Left renal pelvis (tissue), 4 donors: Measurements from ENCODE around the gene SEPTIN11. TPM values are rescaled to one million over a fixed set of nuclear protein-coding genes. Genes with fewer than 3 reads are reported as not detected.
"Not testable (repeated sequence)": the region's sequence is repeated elsewhere in the genome, so short reads cannot be mapped to it uniquely, and the experiment has no call there.

ENCODE experiments used
- DNase-seq, 4 donors: peaks; one replicate each; pipeline ENCODE4 v3.0.0-alpha.2; 2013; ENCODE audit warnings: low read depth in 4 of 4, low spot score in 3 of 4
- polyA plus RNA-seq, 4 donors: library from polyadenylated mRNA; unstranded; fragments of 120-200 nt; gene quantifications; one replicate each; pipeline ENCODE4 v1.2.1, GENCODE V29; 2013; ENCODE audit not compliant: insufficient read length in 4 of 4

Gene SEPTIN11
- polyA plus RNA-seq, 4 donors = 244 to 309 (median 284) TPM

DNA sequence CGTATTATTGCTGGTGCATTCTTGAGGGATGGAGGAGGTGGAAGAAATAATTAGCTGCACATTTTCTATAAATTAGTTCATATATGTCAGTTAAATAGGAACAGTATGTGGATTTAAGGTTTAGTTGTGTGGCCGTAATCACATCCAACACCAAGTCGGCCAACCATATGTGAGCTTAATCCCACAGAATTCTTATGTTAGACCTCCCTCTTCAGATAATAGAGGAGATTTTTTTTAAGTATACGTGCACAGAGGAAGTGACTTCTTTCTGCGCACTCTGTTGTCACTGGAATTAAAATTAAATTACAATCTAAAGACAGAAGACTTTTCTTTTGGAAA, 2.1 kb downstream of the SEPTIN11 start:
- no peak for DNase-seq

DNA sequence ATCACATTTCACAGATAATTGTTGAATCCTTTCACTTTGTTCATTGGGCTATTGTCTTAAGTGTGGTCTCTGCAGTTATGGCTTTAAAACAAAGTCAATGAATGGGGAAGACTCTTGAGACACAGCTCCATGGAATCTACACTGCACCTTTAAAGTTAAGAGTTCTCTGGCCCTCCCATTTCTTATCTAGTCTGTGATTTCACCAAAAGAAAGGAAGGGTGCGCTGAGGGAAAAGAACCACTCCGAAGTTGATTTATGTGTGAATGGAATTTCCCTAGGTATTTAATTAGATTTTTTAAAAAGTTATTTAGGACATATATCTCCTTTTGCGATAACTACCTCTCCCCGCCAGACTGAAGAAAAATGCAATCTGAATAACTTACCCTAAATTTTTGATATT, 2.5 kb downstream of the SEPTIN11 start:
- no peak for DNase-seq

DNA sequence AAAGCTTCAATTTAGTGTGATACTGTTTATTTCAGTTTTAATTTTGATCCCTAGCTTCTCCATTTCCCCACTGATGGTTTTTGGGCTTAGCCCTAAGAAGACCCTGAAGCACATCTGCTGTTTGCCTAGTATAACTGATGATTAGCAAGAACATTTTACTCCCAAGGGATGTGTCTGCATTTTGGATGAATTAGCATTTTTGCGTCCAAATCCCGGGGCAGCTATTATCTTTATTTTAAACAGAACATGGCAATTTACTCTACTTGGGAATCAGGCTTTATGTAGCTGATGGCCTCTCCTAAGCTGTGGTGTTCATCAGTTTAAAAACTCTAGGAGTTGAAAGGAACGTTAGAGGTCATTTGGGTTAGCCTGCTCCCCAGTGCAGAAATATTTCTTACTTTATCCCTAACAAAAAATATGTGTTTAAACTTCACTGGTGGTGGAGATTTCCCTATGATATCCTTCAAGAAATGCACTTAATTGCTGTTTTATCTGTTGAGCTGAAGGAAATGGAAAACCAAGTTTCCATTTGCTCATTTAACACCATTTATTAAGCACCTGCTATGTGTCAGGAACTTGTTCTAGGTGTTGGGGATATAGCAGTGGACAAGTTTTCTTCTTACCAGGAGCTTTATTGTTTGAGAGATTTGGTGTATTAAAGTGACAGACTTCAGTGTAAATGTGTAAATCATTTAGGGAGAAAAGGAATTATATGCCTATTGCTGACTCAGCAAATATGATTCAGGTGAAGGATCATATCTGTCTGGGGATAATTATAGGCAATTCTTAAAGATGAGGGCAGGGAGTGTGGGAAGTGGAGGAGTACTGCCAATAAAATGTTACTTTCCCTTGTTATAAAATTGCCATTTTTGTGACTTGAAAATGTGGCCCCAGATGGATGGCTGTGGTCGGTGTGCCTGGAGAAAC, 3.4 kb downstream of the SEPTIN11 start:
- DNase-seq = no peak

DNA sequence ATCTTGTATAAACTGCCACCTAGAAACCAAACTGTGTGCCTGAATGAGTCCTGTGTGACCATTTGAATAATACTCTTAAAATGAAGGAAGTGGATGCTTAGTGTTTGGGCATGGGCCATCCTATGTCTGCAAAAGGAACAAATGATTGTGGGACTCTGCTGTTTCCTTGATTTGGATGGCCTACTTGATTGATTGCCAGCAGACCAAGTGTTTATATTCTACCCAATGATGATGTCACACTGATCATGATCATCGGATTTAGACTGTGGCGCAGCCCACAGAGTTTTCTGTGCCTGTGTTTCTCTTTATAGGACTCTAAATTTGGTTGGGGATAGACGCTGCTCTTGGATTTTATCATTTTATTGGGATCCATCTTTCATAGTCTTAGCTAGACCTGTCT, 4.4 kb downstream of the SEPTIN11 start:
- DNase-seq = no peak

DNA sequence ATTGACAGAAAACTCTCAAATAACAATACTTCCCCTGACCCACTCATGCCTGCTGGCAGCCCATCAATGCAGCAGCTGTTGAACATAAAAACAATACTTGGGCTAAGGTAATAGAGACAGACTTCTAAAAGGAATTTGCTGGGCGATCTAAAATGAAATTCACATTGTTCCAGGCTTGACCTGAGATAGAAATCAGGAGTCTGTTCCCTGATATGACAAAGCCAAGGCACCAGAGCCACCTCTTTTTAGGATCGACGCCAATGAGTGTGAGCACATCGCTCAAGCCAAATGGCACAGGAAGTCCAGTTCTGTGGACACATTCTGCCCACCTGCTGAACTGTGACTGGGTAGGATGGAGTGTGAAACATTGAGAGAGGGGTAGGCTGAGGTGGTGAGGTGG, 4.9 kb downstream of the SEPTIN11 start:
- DNase-seq = no peak

DNA sequence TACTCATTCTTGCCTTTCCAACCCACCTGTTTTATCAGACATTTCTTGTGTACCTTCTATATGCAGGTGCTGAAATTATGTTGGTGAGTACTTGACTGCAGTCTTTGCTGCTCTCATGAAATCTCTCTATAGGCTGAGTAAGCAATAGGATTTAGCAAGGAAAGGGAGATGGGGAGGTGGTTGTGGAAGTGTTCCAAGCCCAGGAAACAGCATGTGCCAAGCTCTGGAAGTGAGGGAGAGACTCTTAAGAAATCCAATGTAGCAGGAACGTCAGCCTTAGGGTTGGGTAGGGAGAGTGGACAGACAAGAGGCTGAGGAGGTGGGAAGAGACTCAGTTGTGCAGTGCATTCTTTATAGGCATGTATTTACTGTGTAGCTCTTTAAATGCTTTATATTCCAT, 5.6 kb downstream of the SEPTIN11 start:
- no peak for DNase-seq

DNA sequence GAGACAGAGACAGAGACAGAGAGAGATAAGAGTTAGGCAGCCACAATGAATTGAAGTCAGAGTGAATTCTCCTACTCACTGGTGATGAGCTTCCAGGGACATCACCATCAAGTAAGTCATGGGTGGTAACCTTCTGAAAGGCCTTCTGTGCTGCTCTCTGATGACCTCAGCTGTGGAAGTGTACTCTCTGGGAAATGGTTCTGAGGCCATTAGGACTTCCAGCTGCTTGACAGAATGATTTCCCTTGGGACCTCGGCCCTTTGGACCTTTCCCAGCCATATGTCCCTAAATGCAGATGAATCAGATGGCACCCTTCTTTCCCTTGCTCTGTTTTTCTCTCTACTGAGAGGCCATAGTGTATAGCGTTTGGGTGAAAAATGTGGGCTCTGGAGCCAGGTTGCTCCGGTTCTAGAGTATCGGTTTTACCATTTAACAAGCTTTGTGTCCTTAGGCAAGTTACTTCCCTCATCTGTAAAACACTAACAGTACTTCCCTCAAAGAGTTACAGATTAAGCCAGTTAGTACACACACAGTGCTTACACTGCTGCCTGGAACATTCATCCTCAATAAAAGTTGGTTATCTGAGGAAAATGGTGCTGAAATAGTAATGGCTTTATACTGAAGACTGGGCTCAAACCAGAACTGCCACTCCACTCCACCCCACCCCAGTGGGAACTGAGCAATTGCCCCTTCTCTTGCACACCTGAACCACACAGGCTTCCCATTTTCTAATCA, 7.6 kb downstream of the SEPTIN11 start:
- DNase-seq = no peak

DNA sequence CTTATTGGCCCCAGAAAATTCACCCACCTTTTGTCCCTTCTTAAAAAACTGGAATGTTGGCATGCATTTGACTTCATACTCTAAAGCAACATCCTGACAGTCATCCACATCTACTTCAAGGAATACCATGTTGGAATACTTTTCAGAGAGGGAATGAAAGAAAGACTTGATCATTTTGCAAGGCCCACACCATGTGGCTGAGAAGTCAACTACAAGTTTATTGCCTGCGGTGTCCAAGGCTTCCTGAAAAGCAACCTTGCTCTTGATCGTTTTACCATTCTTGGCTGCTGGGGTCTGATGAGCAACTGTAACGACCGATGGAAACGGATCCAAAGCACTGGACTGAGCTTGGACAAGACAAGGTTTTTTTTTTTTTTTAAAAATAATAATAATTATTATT, 9.3 kb downstream of the SEPTIN11 start:
- DNase-seq = no peak

DNA sequence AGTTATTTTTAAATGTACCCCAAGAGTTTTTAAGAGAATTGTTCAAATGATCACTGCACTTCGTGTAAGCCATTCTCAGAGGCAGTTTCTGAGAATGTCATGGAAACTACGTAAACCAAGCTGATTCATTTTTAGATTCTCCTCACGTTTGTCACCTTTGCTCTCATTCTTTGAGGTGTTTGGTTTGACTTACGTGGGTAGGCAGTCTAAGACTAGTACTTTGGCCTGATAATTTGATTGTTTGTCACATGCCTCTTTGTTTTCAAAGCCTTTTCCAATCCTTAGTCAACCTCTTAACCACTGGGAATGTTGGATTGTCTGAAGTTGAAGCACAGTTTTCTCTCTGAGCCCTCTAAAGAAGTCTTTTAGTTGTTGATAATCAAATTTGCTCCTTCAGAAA, 10.5 kb downstream of the SEPTIN11 start:
- no peak for DNase-seq

DNA sequence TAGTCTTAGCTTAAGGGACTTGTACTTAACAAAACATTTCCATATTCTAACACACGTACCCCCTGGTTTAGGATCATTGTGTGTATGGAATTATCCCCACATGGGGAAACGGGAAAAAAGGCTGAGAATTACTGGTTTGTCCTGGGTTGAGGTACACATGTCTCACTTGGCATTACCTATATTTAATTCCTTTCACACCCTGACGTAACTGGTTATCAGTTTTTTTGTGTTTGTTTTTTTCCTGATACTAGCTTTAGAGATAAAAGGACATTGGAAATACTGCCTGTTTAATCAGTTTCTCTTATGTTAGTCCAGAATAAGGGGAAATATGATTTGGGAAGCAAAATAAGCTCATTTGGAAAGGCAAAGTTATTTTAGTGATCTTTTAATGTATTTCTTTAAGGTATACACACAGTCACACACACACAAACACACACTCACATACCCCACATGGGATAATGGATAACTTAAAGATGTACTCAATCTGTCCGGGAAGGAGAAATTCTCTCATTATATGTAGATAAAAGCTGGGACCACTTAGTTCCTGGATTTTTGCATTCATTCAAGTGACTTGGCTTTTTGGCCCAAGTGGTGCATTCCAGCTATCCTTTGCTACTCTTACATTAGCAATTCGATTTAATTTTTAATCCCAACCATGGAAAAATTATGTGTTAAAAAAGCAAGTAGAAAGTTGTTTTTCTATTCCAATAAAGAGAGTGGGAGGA, 13.0 kb downstream of the SEPTIN11 start:
- no peak for DNase-seq

DNA sequence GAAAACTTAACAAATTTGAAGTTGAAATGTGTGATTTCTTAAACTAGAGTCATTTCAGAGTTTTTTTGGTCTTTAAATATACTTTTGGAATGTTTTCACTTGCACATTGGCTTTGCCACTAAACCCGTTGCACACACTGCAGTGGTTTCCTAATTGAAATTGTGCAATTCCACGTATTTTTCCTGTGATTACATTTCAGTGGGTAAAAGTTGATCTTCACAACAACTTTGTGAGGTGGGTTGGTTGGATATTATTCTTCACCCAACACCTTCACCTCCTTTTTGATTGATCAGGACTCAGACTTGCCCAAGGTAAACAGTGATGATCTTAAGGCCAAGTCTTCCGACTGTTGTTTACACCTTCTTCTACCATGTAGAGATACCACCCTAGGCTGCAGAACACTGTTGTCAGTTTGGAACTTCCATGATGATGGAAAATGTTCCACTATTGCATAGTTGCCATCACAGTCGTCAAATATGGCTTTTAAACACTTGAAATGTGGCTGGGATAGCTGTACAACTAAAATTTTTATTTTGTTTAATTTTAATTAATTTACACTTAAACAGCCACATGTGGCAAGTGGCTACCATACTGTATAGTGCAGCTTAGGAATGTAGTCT, 13.7 kb downstream of the SEPTIN11 start:
- DNase-seq = no peak

DNA sequence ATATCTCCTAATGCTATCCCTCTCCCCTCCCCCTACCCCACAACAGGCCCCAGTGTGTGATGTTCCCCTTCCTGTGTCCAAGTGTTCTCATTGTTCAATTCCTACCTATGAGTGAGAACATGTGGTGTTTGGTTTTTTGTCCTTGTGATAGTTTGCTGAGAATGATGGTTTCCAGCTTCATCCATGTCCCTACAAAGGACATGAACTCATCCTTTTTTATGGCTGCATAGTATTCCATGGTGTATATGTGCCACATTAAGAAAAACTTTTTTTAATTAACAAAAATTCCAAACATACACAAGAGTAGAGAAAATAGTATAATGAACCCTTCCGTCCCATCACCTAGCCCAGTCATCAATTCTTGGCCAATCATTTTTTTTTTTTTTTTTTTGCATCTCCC, 14.4 kb downstream of the SEPTIN11 start:
- not testable (repeated sequence) for DNase-seq

DNA sequence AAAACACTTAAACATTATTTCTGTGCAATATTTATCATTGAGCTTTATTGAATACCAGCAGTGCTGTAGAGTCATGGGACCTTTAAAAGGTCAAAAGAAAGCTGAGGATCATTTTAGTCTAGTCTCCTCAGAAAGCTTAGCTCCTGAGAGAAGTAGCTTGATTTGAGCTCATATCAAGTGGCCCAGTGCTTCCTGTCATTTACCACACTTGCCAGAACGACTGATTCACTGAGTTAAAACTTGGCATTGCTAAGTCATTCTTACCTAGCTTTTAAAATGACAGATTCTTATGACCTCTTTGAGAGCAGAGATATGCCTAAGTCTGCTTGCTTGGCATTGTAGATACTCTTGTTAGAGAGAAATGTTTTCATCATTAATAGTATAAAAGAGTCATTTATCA, 15.2 kb downstream of the SEPTIN11 start:
- DNase-seq = no peak

DNA sequence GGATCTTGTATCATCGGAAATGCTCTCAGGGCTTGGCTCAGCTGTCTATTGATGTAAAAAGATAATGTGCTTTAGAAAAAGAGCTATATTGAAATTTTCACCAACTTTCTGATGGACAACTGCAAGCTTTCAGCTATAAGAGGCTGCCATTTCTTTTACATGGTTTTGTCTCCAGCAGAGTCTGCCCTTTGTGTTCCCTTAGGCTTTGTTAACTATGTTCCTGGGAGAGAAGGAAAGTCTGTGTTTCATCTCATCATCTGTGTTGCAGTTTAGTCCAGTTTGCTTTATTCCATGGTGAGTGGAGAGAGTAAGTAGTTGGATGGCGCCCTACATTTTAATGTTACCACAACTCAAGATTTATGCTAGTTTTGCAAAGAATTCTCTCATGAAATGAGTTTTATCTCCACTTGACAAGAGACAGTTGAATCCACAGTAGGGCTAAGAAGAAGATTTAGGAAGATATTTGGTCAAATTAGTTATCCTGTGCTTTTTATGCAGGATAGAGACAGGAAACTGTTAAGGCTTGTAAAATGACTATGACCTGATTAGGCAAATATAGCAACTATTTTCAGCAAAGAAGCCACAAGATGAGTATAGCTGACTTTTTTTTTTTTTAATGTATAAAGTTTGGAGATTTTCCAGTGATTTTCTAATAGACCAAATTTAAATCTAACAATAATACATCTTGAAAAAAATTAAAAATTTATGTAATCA, 16.5 kb downstream of the SEPTIN11 start:
- DNase-seq = no peak

DNA sequence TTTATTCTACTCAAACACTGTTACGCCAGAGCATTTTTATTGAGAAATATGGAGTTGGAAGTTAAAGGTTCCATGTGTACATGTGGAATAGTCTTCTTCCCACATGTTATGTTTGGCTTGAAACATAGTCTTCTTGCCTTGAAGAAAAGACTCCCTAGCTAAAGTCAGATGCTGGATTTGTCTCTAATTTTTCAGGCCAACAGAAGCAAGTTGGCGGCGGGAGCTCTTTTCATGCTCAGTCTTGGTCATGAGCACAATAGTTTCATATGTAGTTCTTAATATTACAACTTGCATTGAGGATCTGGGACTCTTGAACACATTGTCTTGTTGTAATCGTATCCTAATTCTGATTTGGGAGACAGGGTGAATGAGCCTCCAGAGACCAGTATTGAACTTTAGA, 19.4 kb downstream of the SEPTIN11 start:
- no peak for DNase-seq

DNA sequence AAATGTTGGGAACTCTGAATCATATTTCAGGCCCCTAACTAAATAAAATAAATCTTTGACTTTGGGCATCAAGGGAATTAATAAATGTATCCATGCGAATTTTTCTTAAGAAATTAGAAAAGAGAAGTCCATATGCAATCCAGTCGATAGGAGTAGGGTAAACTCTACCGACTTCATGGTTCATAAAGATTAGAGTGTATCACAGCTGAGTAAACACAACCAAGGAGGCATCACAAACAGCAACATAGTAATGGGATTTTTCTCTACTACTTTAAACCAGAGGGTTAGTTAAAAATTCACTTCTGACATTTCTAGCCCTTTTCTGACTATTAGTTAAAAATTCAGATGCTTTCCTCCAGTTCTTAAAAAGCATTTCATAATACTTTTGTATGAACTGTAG, 19.9 kb downstream of the SEPTIN11 start:
- no peak for DNase-seq

DNA sequence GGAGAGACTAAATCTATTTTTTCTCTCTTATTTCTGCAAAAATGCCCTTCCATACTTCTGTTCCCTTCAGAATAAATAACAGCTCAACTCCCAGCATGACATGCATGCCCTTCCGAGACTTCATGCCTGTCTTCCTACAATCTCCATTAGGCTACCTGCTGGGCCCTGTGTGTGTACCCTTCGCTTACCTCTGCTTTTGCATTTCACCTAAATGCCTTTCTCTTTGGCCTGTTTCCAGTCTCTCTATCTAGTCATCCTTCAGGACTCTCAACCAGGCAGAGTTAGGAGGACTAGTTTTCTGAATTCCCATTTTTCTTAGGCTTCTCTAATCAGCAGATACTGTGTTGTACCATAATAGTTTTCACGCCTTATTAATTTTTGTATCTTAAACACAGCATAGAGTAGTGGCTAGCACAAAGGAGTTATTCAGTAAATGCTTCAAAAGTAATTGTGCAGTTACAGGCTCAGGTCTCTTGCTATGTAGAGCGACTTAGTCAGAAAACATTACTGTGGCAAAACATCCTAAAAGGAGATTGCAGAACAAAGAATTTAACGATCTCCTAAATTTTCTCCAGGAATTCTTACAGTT, 20.5 kb downstream of the SEPTIN11 start:
- DNase-seq = no peak

DNA sequence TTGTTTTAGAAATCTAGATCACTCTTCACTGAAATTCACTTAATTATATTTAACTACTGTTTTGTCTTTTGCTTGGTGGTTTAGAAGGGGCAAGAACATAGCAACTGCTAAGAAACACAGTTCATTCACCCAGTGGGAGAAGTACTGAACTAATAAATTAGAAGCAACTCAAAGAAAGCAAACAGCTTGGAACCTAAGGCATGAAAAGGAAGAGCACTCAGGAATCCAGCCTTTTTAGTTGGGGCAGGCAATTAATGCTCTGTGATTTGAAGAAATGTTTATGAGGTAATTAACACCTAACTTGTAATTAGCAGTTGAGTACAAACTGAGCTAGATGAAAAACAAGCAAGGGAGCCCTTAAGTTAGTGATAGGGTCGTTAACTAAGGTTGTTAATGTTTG, 22.8 kb downstream of the SEPTIN11 start:
- no peak for DNase-seq

DNA sequence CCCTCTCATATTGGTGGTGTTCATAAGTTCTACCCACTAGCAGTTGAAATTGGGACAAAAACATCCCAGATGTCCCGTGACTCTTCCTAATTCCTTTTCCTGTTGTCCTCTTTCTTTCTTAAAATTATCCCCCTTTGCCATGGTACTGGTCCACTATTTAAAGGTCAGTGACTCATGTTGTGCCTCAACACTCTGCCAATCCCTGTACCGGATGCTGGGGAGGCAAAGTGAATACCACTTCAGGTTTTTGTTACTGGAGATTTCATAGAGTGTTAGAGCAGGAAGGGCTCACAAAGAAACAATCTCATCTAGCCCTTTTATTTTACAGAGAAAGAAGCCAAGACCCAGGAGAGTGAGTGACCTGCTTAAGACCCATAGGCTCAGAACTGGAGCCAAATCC, 24.6 kb downstream of the SEPTIN11 start:
- DNase-seq = no peak

DNA sequence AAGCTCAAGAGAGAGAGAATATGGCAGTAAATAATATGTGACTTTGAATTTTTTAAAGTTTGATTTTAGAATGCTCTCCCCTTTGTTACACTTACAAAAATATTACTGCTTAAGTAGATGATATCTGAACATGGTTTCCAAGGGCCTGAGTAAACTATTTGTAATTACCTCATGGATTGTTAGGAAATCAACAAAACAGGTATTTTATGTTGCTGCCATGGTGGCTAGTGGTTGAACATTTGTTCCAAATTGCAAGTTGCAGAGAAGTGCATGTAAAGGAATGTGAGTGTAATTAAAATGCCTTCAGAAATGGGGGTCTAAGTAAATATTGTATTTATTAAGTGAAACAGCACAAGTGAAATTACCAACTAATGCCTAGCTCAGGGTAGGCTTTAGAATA, 27.6 kb downstream of the SEPTIN11 start:
- no peak for DNase-seq
